ENCODE measurements around the gene PTPN21.

PTPN21 gene

GRCh38 chr14:88468406-88468805 lies 86.4 kb downstream of the PTPN21 start:
- DNase-seq (ENCODE audit: low read depth), result no peak

GRCh38 chr14:88463318-88463717 lies 91.5 kb downstream of the PTPN21 start:
- no peak for DNase-seq (ENCODE audit: low read depth)

- no peak for DNase-seq (ENCODE audit: low read depth)
Measured at GRCh38 chr14:88454886-88455285, 99.9 kb downstream of the PTPN21 start.

- DNase-seq (ENCODE audit: low read depth), result no peak
Measured at GRCh38 chr14:88452231-88452630, 102.6 kb downstream of the PTPN21 start.

GRCh38 chr14:88439088-88439487 lies 115.7 kb downstream of the PTPN21 start:
- no peak for DNase-seq (ENCODE audit: low read depth)

- DNase-seq (ENCODE audit: low read depth), result no peak
Measured at GRCh38 chr14:88437658-88438057, 117.1 kb downstream of the PTPN21 start.

GRCh38 chr14:88430976-88431375 lies 123.8 kb downstream of the PTPN21 start:
- no peak for DNase-seq (ENCODE audit: low read depth)

GRCh38 chr14:88426271-88426670 lies 128.5 kb downstream of the PTPN21 start:
- no peak for DNase-seq (ENCODE audit: low read depth)

GRCh38 chr14:88424573-88424972 lies 130.2 kb downstream of the PTPN21 start:
- DNase-seq (ENCODE audit: low read depth), result no peak

GRCh38 chr14:88422919-88423650 lies 131.7 kb downstream of the PTPN21 start:
- no peak for DNase-seq (ENCODE audit: low read depth)

GRCh38 chr14:88422047-88422446 lies 132.8 kb downstream of the PTPN21 start:
- no peak for DNase-seq (ENCODE audit: low read depth)

GRCh38 chr14:88421286-88421685 lies 133.5 kb downstream of the PTPN21 start:
- DNase-seq (ENCODE audit: low read depth), result no peak

GRCh38 chr14:88420187-88420586 lies 134.6 kb downstream of the PTPN21 start:
- no peak for DNase-seq (ENCODE audit: low read depth)

GRCh38 chr14:88417594-88417993 lies 137.2 kb downstream of the PTPN21 start:
- no peak for DNase-seq (ENCODE audit: low read depth)
